ENCODE results near the gene STX10. TPM values are rescaled to one million over a fixed set of nuclear protein-coding genes. Genes with fewer than 3 reads are reported as not detected.
"Not testable (repeated sequence)": the region's sequence is repeated elsewhere in the genome, so short reads cannot be mapped to it uniquely, and the experiment has no call there.

STX10 gene
- total RNA-seq, 1 donor from 2014 or later = 60.7 TPM

DNA sequence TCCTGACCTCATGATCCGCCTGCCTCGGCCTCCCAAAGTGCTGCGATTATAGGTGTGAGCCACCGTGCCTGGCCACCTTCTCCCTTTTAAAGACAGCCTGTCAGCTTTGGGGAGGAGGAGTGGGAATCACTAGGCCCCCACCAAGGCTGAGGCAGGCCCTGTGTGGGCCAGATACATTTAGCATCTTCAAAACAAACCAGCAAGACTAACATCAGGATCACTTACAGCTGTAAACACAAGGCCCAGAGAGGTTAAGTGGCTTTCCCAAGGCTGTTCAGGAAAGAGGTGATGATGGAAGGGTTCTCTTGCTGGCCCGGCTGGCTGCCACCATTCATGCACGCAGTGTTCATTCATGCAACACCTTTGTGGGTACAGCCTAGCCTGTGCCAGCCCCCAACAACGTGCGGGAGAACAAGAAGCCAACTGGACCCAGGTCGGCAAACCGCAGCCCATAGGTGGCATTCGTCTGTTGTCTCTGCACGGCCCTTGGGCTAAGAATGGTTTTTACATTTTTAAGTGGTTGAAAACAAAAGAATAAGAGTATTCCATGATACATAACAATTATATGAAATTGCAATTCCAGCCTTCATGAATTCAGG lies 23.1 kb upstream of the STX10 start:
- peaks cover 15% of the 10 kb centered on the region for H3K4me1 Mint-ChIP-seq
- H3K4me3 Mint-ChIP-seq = no peak overlapping the region
- no peaks in the 10 kb centered on the region for H3K9me3 Mint-ChIP-seq
- H3K27me3 Mint-ChIP-seq (ENCODE audit: low read depth) = no peaks in the 10 kb centered on the region
- no peaks in the 10 kb centered on the region for H3K36me3 Mint-ChIP-seq (ENCODE audit: low read depth)
- TF ChIP-seq, protein P1, sequence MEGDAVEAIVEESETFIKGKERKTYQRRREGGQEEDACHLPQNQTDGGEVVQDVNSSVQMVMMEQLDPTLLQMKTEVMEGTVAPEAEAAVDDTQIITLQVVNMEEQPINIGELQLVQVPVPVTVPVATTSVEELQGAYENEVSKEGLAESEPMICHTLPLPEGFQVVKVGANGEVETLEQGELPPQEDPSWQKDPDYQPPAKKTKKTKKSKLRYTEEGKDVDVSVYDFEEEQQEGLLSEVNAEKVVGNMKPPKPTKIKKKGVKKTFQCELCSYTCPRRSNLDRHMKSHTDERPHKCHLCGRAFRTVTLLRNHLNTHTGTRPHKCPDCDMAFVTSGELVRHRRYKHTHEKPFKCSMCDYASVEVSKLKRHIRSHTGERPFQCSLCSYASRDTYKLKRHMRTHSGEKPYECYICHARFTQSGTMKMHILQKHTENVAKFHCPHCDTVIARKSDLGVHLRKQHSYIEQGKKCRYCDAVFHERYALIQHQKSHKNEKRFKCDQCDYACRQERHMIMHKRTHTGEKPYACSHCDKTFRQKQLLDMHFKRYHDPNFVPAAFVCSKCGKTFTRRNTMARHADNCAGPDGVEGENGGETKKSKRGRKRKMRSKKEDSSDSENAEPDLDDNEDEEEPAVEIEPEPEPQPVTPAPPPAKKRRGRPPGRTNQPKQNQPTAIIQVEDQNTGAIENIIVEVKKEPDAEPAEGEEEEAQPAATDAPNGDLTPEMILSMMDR (conservative IDR thresholded peaks at IDR 0.05) = no peak
- no peak overlapping the region for H3K27ac Mint-ChIP-seq (ENCODE audit: unreplicated experiment)
- DNase-seq (ENCODE audit: low read depth, low spot score) = no peak

DNA sequence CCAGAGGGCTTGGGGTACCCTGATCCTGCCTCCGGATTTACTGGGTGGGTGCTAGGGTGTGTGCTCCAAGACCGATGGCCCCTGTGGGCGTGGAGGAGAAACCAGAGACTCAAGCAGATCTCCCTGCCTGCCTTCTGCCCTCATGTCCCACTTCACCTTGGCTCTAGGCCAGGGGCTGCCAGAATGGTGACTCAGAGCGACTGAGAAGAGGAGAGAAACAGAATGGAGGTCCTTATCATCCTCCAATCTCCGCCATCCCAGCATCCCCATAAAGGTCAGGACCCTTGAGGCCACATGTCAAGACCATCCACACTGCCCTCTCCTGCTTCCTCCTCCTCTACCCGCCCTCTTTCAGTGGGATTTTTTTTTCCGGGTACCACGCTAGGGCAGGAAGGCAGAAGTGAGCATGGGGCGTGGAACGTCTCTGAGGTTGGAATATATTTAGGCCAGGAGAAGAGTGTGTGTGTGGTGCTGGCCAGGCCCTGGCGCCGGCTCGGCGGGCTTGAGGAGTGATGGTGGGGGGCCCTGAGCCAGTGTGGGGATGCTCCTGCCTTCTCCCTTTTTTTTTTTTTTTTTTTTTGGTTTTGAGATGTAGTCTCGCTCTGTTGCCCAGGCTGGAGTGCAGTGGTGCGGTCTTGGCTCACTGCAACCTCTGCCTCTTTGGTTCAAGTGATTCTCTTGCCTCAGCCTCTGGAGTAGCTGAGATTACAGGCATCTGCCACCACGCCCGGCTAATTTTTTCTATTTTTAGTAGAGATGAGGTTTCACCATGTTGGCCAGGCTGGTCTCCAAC lies 22.4 kb upstream of the STX10 start:
- TF ChIP-seq, protein P1 (conservative IDR thresholded peaks at IDR 0.05) = no peak

DNA sequence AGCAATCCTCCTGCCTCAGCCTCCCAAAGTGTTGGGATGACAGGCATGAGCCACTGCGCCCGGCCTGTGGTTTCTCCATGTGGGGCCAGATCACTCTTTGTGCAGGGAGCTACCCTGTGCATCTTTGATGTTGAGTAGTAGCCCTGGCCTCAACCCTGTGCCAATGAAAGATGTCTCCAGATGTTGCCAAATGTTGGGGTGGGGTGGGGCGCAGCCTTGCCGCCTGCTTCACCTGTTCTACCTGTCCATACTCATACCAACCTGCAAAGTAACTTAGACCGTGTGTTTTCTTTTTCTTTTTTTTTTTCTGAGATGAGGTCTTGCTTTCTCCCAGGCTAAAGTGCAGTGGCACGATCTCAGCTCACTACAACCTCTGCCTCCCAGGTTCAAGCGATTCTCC lies 21.0 kb upstream of the STX10 start:
- no peaks in the 10 kb centered on the region for H3K36me3 Mint-ChIP-seq (ENCODE audit: low read depth)
- H3K4me3 Mint-ChIP-seq = no peak overlapping the region
- H3K27me3 Mint-ChIP-seq (ENCODE audit: low read depth) = no peaks in the 10 kb centered on the region
- H3K4me1 Mint-ChIP-seq = peaks cover 31% of the 10 kb centered on the region
- DNase-seq (ENCODE audit: low read depth, low spot score) = no peak
- no peak overlapping the region for H3K27ac Mint-ChIP-seq (ENCODE audit: unreplicated experiment)
- TF ChIP-seq, protein P1 (conservative IDR thresholded peaks at IDR 0.05) = no peak
- H3K9me3 Mint-ChIP-seq = no peaks in the 10 kb centered on the region

More for the DNA sequence above, 22.4 kb upstream of the STX10 start:
- Mint-ChIP-seq H3K27ac (ENCODE audit: unreplicated experiment) (peak overlapping the region; percentile 12), H3K9me3 (no peaks in the 10 kb centered on the region), H3K27me3 (ENCODE audit: low read depth) (no peaks in the 10 kb centered on the region), H3K4me1 (peaks cover 20% of the 10 kb centered on the region), H3K4me3 (no peak overlapping the region), H3K36me3 (ENCODE audit: low read depth) (no peaks in the 10 kb centered on the region)
- no peak for DNase-seq (ENCODE audit: low read depth, low spot score)

DNA sequence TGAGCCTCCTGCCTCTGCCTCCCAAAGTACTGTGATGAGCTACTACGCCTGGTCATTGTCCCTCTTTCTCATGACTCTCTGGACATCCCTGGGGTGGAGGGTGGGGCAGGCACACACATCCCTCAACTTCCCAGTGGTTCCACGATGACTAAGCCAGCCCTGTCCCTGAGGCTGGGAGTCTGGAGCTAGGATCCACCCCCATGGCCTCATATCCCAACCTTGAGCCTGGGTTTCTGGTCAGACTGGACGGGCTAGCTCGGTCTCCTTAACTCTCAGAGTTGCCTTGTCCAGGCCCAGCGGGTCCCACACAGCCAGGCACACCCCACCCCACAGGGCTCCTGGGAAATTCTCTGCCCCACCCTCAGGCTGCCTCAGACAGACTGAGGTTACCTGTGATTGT lies 19.6 kb upstream of the STX10 start:
- Mint-ChIP-seq H3K36me3 (ENCODE audit: low read depth) (no peaks in the 10 kb centered on the region), H3K27ac (ENCODE audit: unreplicated experiment) (no peak overlapping the region), H3K4me3 (no peak overlapping the region), H3K27me3 (ENCODE audit: low read depth) (no peaks in the 10 kb centered on the region), H3K9me3 (no peaks in the 10 kb centered on the region), H3K4me1 (peaks cover 39% of the 10 kb centered on the region)
- TF ChIP-seq, protein P1 (conservative IDR thresholded peaks at IDR 0.05) = no peak
- no peak for DNase-seq (ENCODE audit: low read depth, low spot score)

DNA sequence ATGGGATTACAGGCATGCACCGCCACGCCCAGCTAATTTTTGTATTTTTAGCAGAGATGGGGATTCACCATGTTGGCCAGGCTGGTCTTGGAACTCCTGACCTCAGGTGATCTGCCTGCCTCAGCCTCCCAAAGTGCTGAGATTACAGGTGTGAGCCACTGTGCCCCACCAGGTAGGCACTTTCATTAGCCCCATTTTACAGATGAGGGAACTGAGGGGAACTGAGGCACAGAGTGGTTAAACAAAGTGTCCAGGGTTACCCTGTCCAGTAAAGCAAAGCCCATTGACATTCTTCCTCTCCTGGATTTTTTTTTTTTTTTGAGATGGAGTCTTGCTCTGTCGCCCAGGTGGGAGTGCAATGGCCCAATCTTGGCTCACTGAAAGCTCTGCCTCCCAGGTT lies 16.0 kb upstream of the STX10 start:
- not testable (repeated sequence) for H3K27me3 Mint-ChIP-seq (ENCODE audit: low read depth); H3K4me3 Mint-ChIP-seq
- H3K4me1 Mint-ChIP-seq = peaks cover 58% of the 10 kb centered on the region

More for the DNA sequence above, 16.0 kb upstream of the STX10 start:
- not testable (repeated sequence) for H3K36me3 Mint-ChIP-seq (ENCODE audit: low read depth); H3K27ac Mint-ChIP-seq (ENCODE audit: unreplicated experiment); H3K9me3 Mint-ChIP-seq; DNase-seq (ENCODE audit: low read depth, low spot score)

Data from neural crest cell (in vitro differentiated cells).